GM18868 (cell line): ENCODE measurements around the gene UBXN2A.
"Not testable (repeated sequence)": the region's sequence is repeated elsewhere in the genome, so short reads cannot be mapped to it uniquely, and the experiment has no call there.

Experiments
- ATAC-seq: cut with Tn5 transposase; IDR thresholded peaks from one replicate; pipeline ENCODE4 v1.9.1; 2021; ENCODE audit warnings: mild to moderate bottlenecking, moderate library complexity; ENCODE audit not compliant: unreplicated experiment

The UBXN2A gene

DNA sequence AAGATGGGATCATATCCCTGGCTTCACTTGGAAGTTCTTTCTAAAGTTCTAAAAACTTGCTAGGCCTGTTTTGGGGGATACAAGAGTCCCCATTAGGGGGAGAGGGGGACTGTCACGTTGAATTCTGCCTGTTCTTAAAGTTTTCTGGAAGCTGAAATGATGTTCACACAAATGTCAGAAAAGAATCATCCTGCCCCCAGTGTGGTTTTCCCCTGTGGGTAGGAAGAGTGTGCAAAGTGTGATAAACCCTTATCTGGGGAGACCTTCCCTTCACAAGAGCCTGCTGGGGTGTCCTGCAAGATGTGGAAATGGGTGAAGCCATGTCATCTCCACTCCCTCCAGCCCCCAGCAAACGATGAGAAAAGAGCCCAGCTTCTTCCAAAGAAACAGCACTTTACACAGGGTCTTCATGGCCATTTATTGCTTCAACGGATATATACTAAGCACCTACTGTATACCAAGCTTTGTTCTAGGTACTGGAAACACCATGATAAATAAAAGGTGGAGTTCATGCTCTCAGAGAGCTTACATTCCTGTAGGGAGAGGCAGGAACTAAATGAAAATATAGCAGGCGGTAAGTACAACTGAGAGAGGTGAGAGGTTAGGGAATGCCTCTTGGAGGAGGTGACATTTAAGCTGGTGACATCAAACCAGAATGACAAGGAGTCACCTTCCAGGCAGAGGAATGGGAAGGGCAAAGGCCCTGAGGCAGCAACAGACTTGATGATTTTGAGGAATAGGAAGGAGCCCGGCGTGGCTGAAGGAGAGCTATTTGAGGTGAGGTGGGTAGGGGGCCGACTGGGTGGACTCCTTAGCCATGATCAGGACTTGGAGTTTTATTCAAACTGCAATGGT is 71.2 kb downstream of the UBXN2A start:
- ATAC-seq = no peak

DNA sequence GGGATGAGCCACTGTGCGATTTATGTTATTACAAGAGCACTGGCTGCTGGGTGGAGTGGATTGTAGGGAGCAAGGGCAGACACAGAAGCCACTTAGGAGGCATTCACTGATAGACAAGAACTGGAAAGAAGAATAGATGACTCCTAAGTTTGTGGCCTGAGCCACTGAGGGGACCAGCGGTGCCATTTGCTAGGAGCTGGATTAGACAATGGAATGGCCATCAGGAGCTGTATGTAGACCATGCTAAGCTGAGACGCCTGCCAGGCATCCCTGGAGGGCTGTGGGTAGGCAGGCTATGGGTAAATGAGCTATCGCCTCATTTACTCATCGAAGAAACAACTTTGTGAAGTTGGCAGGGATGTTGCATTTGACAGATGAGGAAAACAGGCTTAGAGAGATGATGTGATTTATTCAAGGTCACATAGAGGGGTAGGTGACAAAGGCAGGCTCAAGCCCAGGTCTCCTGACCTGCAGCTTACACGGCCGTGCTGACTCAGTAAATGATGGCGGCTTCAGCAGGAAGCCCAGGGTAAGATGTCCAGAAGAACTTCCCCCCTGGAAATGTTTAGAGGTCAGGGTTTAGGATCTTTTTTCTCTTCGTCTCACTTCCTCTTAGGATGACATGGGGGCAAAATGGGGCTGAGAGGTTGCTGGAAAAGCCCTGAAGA is 72.4 kb downstream of the UBXN2A start:
- no peak for ATAC-seq

- not testable (repeated sequence) for ATAC-seq
Measured at GRCh38 chr2:24014902-24015301, 74.6 kb downstream of the UBXN2A start.

DNA sequence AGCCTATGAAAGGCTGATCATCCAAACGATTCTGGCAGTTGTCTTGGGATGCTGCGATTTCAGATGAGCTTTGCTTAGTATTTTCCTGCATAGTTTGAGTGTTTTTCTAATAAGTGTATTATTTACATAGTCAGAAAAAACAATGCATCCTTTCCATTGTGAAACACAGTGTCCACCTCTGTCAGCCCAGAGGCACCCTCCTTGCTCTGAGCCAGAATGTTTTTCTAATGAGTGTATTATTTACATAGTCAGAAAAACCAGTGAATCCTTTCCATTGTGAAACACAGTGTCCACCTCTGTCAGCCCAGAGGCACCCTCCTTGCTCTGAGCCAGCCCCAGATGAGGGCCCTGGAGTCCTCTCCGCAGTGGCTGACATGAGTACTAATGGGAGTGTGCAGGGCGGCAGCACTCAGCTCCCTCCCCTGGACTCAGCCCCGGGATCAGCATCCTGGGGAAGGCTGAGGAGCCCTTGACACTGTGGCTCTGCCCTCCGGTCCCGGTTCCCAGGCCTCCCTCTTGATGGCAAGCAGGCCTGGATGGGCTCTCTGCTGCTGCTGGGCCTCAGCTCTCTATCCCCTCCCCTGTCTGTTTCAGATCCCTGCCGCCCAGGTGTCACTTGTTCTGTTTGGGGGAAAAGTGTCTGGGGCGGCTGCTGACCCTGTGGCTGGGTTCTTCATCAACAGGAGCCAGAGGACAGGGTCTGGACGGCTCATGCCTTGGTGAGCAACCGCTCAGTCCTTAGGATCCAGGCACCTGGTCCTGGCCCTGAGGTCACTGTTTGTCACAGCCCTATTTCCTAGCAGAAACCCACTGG is 75.5 kb downstream of the UBXN2A start:
- ATAC-seq = no peak

DNA sequence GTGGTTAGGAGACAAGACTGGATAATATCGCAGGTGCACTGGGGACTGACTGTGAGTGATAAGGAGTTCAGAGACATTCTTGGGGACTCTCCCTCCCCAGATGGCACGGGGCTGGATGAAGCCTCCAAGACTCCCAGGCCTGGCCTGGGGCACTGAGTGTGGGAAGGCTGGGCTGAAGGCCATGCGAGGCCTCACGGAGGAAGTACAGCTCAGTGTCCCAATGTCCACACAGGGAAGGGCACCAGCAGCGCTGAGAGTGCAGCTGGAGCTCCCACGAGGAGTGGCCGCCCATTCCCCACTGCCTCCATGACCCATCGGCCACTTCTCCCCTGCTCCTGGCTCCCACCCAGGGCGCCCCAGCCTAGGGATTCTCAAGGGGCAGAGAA is 76.1 kb downstream of the UBXN2A start:
- no peak for ATAC-seq

GRCh38 chr2:24016853-24017703 is 76.8 kb downstream of the UBXN2A start:
- ATAC-seq = no peak

- no peak for ATAC-seq
Measured at GRCh38 chr2:24017711-24018110, 77.4 kb downstream of the UBXN2A start.

DNA sequence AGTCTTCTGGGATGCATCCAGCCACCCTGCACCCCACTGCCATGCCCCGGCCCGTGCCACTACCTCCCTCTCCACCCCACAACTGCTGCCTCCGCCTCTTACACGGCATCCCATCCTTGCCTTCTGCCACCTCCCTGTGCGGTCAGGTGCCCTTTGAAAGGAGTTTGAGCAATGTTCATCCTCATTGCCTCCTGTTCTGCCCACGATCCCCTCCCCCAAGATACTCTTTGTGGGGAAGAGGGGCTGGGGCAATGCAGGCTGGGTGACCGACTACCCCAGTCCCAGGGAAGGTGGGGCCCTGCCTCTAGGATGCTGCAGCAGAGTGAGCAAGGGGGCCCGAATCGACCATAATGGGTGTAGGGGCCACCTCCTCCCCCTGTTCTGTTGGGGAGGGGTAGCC is 78.0 kb downstream of the UBXN2A start:
- ATAC-seq = no peak

- ATAC-seq = no peak
Measured at GRCh38 chr2:24019729-24020128, 79.5 kb downstream of the UBXN2A start.

GRCh38 chr2:24020244-24020643 is 80.0 kb downstream of the UBXN2A start:
- ATAC-seq = no peak

DNA sequence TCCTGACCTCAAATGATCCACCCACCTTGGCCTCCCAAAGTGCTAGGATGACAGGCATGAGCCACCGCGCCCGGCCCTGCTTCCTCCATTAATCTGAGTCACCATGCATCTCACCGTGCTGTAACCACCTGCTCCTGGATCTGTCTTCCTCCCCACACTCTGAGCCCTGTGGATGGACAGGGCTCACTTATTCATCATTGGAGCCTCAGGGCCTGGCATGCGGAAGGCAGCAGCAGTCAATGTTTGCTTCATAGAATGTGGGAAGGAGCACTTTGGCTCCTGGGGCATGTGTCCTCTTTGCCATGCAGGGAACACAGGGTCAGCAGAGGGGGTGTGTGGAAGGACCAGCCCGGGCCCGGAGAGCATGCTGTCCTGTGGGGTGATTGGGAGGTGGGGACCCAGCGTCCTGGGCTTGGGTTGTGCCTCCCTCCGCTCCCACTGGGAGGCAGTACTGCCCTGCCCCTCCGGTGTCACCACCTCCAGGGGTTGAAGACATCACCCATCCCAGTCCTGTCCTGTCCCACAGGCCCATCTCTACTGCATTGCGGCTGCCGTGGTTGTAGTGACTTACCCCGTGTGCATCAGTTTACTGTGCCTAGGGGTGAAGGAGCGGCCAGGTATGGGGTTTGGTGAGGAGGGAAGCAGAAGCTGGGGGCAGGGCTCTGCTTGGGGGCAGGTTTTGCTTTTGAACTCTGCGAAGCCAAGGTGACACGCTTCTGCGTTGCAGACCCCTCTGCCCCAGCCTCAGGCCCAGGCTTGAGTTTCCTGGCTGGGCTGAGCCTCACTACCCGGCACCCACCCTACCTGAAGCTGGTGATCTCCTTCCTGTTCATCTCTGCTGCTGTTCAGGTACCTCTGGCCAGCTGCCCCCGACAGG is 81.1 kb downstream of the UBXN2A start:
- no peak for ATAC-seq

GRCh38 chr2:24022324-24022974 is 82.2 kb downstream of the UBXN2A start:
- no peak for ATAC-seq

DNA sequence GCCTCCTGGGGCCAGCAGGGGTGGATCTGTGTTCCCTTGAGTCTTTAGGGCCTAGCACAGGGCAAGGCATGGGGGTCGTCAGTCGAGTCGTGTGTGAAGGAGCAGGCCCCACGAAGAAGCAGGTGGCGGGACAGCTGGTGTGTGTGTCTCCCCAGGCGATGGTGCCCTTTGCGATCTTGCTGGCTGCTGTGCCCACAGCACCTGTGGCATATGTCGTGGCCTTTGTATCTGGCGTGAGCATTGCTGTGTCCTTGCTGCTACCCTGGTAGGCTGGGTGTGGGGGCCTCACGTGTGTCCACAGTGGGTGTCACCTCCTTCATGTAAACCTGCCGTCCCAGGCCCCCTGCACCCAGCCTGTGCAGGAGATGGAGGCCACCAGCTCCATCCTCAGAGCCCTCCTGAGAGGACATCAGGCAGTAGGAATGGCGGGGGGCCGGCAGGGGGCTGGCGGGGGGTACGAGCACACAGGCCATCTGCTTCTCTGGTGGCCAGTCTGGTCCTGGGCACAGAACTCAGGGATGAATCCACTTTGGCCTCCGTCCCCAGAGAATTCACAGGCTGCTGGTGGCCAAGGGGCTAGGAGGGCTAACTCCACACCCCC is 82.8 kb downstream of the UBXN2A start:
- ATAC-seq = no peak

GRCh38 chr2:24024018-24024417 is 83.8 kb downstream of the UBXN2A start:
- ATAC-seq = no peak

- ATAC-seq = no peak
Measured at GRCh38 chr2:24024996-24025663, 84.9 kb downstream of the UBXN2A start.

- no peak for ATAC-seq
Measured at GRCh38 chr2:24026233-24026632, 86.0 kb downstream of the UBXN2A start.

DNA sequence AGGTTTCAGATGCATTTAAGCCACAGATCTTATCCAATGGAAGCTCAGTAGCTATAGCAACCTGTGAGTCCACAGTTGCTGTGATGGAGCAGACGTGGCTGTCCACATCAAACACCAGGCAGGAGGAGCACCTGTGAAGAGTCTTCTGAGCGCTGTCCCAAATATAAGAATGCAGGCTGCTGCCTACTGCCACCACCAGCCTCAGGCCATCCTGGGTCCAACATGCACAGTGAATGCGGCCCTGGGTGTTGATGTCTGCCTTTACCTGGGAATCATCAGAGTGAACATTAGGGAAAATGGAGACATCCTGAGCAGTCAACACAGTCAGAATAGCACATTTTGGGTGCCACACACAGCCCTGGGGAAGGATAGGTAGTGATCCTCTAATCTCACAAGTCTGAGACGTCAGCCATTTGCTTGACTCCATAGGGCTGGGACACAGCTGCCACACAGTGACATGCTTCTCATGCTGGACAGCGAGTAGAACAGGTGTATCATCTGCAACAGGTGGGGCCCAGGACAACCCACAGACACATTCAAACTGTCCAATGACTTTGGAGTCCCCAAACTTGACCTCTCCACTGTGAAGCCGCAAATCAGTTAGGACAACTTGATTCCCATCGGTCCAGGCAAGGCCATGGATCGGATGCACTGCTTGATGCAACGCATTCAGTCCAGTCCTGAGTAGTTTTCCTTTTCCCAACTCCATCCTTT is 98.7 kb downstream of the UBXN2A start:
- ATAC-seq = no peak

DNA sequence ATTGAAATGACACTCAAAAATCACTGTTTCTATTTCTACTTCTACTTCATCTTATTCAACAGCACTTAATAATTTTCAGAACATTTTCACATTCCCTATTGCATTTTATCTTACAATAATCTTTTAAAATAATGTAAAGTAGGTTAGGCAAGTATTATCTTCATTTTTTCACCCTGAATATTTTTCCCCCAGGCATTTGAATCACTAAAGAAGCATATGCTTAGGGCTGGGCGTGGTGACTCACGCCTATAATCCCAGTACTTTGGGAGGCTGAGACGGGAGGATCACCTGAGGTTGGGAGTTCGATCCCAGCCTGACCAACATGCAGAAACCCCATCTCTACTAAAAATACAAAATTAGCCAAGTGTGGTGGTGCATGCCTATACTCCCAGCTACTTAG is 100.2 kb downstream of the UBXN2A start:
- no peak for ATAC-seq
